Sigmoid colon (tissue), 3 donors: Measurements from ENCODE around the gene ZNF440.

Source experiments
- CTCF ChIP-seq, 4 experiments: fragments of 450-650 bp in 3 of 4; fragments of 200-600 bp in 1 of 4; IDR thresholded peaks; one replicate each; pipeline ENCODE4 v1.5.1; 2016 to 2019; ENCODE audit warnings: antibody characterized with exemption in 4 of 4, mild to moderate bottlenecking in 3 of 4, moderate library complexity in 2 of 4
- POLR2A ChIP-seq, 2 donors: fragments of 450-650 bp; IDR thresholded peaks; one replicate each; pipeline ENCODE4 v1.6.1; 2016; ENCODE audit warnings: antibody characterized with exemption in 2 of 2, mild to moderate bottlenecking in 2 of 2, moderate library complexity in 2 of 2

DNA sequence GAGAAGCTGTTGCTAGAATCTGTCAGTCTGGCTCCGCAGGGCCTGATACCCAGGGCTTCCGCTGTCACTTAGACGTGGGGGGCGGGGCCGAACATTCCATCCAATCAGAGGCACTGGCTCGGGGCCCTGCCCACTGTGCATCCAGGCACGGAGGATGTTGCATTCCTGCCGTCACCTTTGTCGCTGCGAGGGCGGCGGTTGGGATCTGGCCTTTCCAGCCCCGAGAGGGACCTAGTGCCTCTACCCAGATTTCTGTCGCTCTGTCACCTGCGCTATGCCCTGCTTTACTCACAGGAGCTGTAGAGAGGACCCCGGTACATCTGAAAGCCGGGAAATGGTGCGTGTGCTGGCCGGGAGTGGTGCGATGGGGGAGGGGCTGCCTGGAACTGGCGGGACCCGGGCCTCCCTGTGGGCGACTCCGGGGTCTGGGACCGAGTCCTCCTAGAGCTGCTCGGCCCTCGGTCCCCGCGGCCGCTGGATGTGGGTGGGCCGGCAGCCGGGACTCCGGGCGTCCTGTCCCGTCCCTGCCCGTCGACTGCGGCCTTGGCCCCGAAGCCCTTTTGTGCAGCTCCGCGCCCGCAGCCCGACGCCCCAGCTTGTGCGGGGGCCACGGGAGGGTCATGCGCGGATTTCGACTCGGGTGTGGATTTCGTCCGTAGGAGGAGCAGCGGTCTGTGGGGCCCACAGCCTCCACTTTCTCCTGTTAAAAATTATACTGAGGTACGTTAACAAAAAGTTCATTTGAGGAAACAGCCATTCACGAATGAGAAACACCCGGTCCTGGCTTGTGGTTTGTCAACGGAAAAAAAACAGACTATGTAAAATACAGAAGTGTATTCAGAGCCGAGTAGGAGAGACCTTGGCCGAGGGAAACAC lies 34.8 kb downstream of the ZNF440 start, which contains the start of gene ZNF439:
- TF ChIP-seq CTCF (IDR thresholded peaks at IDR 0.05) (no peak), POLR2A (IDR thresholded peaks at IDR 0.05) (peak; percentile 32 to 39)
